PFSK-1 (cell line): ENCODE results near the gene PLEKHG4.

Experiments used
- POLR2AphosphoS5 ChIP-seq: IDR thresholded peaks from 2 replicates; pipeline ENCODE4 v1.6.1; 2012; ENCODE audit warnings: low read depth, mild to moderate bottlenecking, control low read depth, low read length, moderate library complexity
- SIN3A ChIP-seq: IDR thresholded peaks from 2 replicates; pipeline ENCODE4 v1.6.1; 2012; ENCODE audit warnings: mild to moderate bottlenecking, low read length, moderate library complexity, borderline replicate concordance; ENCODE audit not compliant: insufficient read depth
- TAF1 ChIP-seq: IDR thresholded peaks from 2 replicates; pipeline ENCODE4 v1.6.1; 2012; ENCODE audit warnings: low read length, control low read depth, borderline replicate concordance; ENCODE audit not compliant: insufficient read depth

DNA sequence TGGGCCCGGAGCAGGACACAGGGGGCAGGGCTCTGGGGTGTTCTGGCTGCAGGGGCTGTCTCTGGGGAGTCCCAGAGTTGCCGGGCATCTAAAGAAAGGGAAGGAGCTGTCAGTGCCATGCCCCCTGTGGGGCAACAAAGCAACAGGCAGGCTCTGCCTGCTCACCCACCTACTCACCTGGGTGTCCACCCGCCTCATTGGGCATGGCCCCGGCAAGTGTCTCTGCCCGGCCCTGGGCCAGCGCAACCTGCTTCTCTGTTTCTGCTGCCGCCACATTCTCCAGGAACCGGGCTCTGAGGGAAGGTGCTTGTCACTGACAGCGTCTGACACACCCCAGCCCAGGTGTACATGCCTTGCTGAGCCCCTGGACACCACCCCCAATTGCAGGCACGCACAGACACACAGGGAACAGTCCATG is 45.1 kb upstream of the PLEKHG4 start:
- no peak for TF ChIP-seq TAF1
- TF ChIP-seq POLR2AphosphoS5, result no peak
- no peak for TF ChIP-seq SIN3A
